ENCODE data around the gene KASH5.
A peak's percentile ranks its signal among the peaks of the same experiment; 100 is the strongest.

The KASH5 gene
- 0 to 0.17 (median 0) reads per million in 3 donors for total RNA-seq

DNA sequence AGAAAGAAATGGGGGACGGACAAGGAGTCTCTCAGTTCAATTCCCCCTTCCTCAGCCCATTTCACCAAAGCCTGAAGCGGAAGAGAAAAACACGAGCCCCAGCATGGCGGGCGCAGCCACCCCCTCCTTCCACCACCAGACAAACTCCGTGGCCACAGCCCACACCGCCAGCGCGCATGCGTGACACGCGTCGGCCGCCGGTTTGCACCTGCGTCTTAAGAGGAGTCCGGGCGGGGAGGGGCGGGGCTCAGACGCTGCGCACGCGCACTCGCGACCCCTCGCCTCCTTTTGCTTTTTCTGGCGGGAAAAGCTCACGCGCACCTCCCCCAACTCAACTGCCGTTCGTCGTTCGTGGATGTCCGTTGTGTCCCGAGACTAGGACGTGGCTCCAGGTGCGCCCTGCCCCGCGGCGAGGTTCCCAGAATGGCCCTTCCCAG is at the start of gene KASH5:
KASH5 (plus strand) TSS at position 314 of the 437 bp plus-strand sequence. CDS start 2,635 bp downstream, outside the sequence.
- no peaks in the 10 kb centered on the region for H3K27me3 ChIP-seq (replicated peaks; ENCODE audit: control insufficient read depth, insufficient read depth, low read length, poor library complexity, severe bottlenecking)
- no peak within 1 kb of the TSS for H3K27ac ChIP-seq (ENCODE audit: insufficient read depth, low read length, poor library complexity, severe bottlenecking)
- H3K9me3 ChIP-seq (ENCODE audit: control insufficient read depth, low read length) = no peaks in the 10 kb centered on the region
- DNase-seq = peak; percentile 61 to 85 (median 82)
- no peak within 1 kb of the TSS for H3K4me3 ChIP-seq (ENCODE audit: insufficient read depth, low read depth, low read length, poor library complexity, severe bottlenecking)
- H3K4me1 ChIP-seq (ENCODE audit: control insufficient read depth, insufficient read depth, low read length, poor library complexity, severe bottlenecking) = peaks cover 7% of the 10 kb centered on the region
- H3K36me3 ChIP-seq (ENCODE audit: control insufficient read depth, insufficient read depth, low read length) = no peaks in the 10 kb centered on the region

DNA sequence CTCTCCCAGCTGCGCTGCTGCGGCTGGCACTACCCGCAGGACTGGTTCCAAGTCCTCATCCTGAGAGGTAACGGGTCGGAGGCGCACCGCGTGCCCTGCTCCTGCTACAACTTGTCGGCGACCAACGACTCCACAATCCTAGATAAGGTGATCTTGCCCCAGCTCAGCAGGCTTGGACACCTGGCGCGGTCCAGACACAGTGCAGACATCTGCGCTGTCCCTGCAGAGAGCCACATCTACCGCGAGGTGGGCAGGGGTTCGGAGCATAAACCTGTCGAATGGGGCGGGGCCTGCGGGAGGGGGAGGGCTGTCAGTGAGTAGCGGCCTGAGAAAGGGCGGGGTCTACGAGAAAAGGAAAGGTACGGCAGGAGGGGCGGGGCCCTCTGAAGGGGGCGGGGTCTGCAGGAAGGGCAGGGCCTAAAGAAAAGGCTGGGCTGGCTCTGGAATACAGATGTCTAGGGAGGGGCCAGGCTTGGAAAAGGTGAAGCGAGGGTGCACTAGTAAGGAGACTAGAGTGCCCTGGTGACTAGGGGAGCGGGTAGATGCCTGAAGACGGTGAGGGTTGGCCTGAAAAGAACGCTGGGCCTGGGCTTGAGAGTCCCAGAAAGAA is 49.3 kb upstream of the KASH5 start:
- Histone ChIP-seq H3K4me1 (ENCODE audit: control insufficient read depth, insufficient read depth, low read length, poor library complexity, severe bottlenecking) (peaks cover 30% of the 10 kb centered on the region), H3K27me3 (replicated peaks; ENCODE audit: control insufficient read depth, insufficient read depth, low read length, poor library complexity, severe bottlenecking) (no peaks in the 10 kb centered on the region), H3K4me3 (ENCODE audit: insufficient read depth, low read depth, low read length, poor library complexity, severe bottlenecking) (no peak overlapping the region), H3K27ac (ENCODE audit: insufficient read depth, low read length, poor library complexity, severe bottlenecking) (no peak overlapping the region), H3K36me3 (ENCODE audit: control insufficient read depth, insufficient read depth, low read length) (peaks cover 41% of the 10 kb centered on the region), H3K9me3 (ENCODE audit: control insufficient read depth, low read length) (no peaks in the 10 kb centered on the region)
- DNase-seq = no peak

DNA sequence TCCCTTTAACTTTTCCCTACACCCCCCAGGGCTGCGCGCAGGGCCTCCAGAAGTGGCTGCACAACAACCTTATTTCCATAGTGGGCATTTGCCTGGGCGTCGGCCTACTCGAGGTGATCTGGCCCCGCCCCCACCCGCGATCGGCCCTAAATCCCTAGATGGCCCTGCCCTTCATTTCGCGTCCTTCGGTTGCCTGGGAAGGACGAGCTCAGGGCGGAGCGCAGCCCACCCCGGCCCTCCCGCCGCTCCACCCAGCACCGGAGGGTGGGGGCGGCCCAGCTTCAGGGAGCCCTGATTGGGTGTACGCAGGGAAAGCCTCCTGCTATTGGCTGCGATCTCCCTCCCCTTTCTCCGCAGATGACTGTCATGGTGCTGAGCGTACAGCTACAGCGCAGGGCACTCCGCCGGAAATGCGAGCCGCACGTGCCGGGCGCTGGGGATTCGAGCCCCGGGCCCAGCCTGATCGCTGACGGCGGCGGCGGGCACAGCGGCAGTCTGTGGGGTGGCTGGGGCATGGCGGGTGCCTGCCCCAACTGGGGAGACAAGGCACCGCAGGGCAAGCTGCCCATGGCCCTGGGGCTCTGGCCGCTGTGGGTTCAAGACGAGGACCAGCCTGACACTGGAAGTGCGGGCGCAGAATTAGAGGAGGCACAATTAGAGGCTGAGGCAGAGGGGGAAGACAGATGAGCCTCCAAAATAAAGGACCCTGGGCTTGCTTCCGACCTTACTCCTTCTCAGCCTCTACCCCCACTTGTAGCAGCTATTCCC is 48.6 kb upstream of the KASH5 start:
- no peak overlapping the region for H3K27ac ChIP-seq (ENCODE audit: insufficient read depth, low read length, poor library complexity, severe bottlenecking)
- no peak for DNase-seq
- H3K36me3 ChIP-seq (ENCODE audit: control insufficient read depth, insufficient read depth, low read length) = peaks cover 41% of the 10 kb centered on the region
- H3K9me3 ChIP-seq (ENCODE audit: control insufficient read depth, low read length) = no peaks in the 10 kb centered on the region
- H3K27me3 ChIP-seq (replicated peaks; ENCODE audit: control insufficient read depth, insufficient read depth, low read length, poor library complexity, severe bottlenecking) = no peaks in the 10 kb centered on the region
- no peak overlapping the region for H3K4me3 ChIP-seq (ENCODE audit: insufficient read depth, low read depth, low read length, poor library complexity, severe bottlenecking)
- peaks cover 23% of the 10 kb centered on the region for H3K4me1 ChIP-seq (ENCODE audit: control insufficient read depth, insufficient read depth, low read length, poor library complexity, severe bottlenecking)

DNA sequence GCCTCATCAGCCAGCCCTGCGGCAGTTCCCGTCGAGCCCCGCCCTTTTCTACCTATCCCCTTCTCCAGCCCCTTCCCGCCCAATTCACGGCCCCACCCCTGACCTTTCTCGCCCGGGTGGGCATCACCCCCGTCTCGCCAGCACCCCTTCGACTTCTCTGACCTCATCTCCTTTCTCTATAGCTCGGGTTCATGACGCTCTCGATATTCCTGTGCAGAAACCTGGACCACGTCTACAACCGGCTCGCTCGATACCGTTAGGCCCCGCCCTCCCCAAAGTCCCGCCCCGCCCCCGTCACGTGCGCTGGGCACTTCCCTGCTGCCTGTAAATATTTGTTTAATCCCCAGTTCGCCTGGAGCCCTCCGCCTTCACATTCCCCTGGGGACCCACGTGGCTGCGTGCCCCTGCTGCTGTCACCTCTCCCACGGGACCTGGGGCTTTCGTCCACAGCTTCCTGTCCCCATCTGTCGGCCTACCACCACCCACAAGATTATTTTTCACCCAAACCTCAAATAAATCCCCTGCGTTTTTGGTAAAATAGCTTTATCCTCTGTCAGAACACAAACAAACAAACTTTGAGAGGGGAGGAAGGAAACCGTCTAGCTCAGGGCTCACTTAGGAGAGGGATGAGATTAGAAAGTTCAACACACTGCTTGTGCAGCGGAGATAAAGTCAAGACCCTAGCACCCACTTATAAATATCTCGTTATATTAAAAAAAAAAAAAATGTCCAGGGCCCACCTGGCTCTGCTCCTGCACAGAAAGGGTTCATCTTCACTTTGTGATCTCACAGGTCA is 47.8 kb upstream of the KASH5 start:
- no peaks in the 10 kb centered on the region for H3K9me3 ChIP-seq (ENCODE audit: control insufficient read depth, low read length)
- H3K27ac ChIP-seq (ENCODE audit: insufficient read depth, low read length, poor library complexity, severe bottlenecking) = no peak overlapping the region
- H3K36me3 ChIP-seq (ENCODE audit: control insufficient read depth, insufficient read depth, low read length) = peaks cover 41% of the 10 kb centered on the region
- no peak overlapping the region for H3K4me3 ChIP-seq (ENCODE audit: insufficient read depth, low read depth, low read length, poor library complexity, severe bottlenecking)
- DNase-seq = no peak
- H3K27me3 ChIP-seq (replicated peaks; ENCODE audit: control insufficient read depth, insufficient read depth, low read length, poor library complexity, severe bottlenecking) = no peaks in the 10 kb centered on the region
- peaks cover 16% of the 10 kb centered on the region for H3K4me1 ChIP-seq (ENCODE audit: control insufficient read depth, insufficient read depth, low read length, poor library complexity, severe bottlenecking)

- DNase-seq = no peak
- peaks cover 41% of the 10 kb centered on the region for H3K36me3 ChIP-seq (ENCODE audit: control insufficient read depth, insufficient read depth, low read length)
- peaks cover 15% of the 10 kb centered on the region for H3K4me1 ChIP-seq (ENCODE audit: control insufficient read depth, insufficient read depth, low read length, poor library complexity, severe bottlenecking)
- no peak overlapping the region for H3K27ac ChIP-seq (ENCODE audit: insufficient read depth, low read length, poor library complexity, severe bottlenecking)
- H3K4me3 ChIP-seq (ENCODE audit: insufficient read depth, low read depth, low read length, poor library complexity, severe bottlenecking) = no peak overlapping the region
- H3K9me3 ChIP-seq (ENCODE audit: control insufficient read depth, low read length) = no peaks in the 10 kb centered on the region
- H3K27me3 ChIP-seq (replicated peaks; ENCODE audit: control insufficient read depth, insufficient read depth, low read length, poor library complexity, severe bottlenecking) = no peaks in the 10 kb centered on the region
Measured at GRCh38 chr19:49340865-49341718, 47.0 kb upstream of the KASH5 start.

DNA sequence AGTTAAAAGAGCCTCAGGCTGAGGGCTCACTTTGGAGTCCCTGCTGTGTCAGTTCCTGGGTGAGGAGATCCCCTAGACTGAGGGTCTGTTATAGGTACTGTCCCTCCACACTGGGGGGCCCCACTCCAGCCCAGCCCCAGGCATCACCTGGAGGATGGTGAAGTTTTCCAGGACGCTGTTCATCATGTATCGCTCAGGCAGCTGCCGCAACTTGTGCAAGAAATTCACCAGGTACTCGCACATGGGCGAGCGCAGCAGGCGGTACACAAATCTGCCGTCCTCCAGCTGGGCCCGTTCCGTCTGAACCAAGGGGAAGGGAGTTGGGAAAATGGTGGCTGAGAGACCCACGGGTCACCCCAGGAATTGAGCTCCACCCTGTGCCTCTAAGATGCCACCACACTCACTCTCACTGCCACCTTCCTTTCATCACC is 45.7 kb upstream of the KASH5 start:
- DNase-seq = no peak
- Histone ChIP-seq H3K4me3 (ENCODE audit: insufficient read depth, low read depth, low read length, poor library complexity, severe bottlenecking) (no peak overlapping the region), H3K4me1 (ENCODE audit: control insufficient read depth, insufficient read depth, low read length, poor library complexity, severe bottlenecking) (peaks cover 6% of the 10 kb centered on the region), H3K36me3 (ENCODE audit: control insufficient read depth, insufficient read depth, low read length) (peaks cover 38% of the 10 kb centered on the region), H3K27me3 (replicated peaks; ENCODE audit: control insufficient read depth, insufficient read depth, low read length, poor library complexity, severe bottlenecking) (no peaks in the 10 kb centered on the region), H3K27ac (ENCODE audit: insufficient read depth, low read length, poor library complexity, severe bottlenecking) (no peak overlapping the region), H3K9me3 (ENCODE audit: control insufficient read depth, low read length) (no peaks in the 10 kb centered on the region)

DNA sequence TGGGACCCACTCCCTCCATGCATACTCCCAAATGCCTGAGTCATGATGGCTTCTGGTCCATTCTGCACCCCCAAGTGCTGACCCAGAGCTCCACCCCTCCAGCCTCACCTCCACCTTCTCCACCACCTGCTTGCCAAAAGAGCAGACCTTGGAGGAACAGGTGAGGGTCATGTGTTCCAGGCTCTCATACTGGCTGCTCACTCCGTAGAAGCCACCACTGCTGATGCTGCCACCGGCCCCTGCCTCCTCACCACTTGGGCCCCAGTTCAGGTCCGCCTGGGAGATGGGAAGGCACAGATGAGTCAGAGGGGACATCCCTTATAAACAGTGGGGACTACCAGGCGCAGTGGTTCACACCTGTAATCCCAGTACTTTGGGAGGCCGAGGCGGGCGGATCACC is 44.9 kb upstream of the KASH5 start:
- Histone ChIP-seq H3K27ac (ENCODE audit: insufficient read depth, low read length, poor library complexity, severe bottlenecking) (no peak overlapping the region), H3K4me3 (ENCODE audit: insufficient read depth, low read depth, low read length, poor library complexity, severe bottlenecking) (no peak overlapping the region), H3K4me1 (ENCODE audit: control insufficient read depth, insufficient read depth, low read length, poor library complexity, severe bottlenecking) (peaks cover 2% of the 10 kb centered on the region), H3K9me3 (ENCODE audit: control insufficient read depth, low read length) (no peaks in the 10 kb centered on the region), H3K27me3 (replicated peaks; ENCODE audit: control insufficient read depth, insufficient read depth, low read length, poor library complexity, severe bottlenecking) (no peaks in the 10 kb centered on the region), H3K36me3 (ENCODE audit: control insufficient read depth, insufficient read depth, low read length) (peaks cover 32% of the 10 kb centered on the region)
- no peak for DNase-seq

DNA sequence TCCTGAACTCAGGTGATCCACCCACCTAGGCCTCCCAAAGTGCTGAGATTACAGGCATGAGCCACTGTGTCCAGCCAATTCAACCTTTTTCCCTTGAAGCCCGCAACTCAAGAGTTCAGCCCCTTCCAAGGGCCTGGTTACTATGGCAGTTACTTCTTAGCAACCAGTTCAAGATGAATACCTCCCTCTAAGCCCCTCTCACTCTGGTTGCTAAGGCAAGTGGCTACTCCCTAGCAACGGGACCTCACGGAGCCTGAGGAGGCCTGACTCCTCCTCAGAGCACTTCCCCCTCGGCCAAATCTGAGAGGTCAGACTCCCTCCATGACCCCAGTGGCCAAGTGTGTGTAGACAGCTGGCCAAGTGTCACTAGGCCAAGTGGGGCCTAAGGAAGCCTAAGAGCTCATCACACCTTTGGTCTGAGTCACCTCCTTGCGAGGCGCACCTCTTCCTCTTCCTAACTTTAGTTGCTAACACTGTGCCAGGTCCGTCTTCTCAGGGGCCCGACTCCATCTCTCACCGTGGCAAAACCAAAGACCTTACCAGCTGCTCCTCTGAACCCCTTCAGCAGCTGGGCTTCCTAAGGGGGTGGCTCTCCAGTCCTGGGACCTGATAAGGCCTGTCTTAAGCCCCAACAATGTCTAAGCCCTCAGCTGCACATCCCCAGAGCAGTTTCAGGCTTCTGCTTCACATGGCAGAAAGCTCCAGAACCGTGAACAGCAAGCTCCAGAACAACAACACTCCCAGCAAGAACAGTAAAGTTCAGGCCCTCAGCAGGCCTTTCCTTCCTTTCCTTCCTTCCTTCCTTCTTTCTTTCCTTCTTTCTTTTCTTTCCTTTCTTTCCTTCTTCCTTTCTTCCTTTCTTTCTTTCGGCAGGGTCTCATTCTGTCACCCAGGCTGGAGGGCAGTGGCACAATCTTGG is 43.3 kb upstream of the KASH5 start:
- Histone ChIP-seq H3K36me3 (ENCODE audit: control insufficient read depth, insufficient read depth, low read length) (peaks cover 15% of the 10 kb centered on the region), H3K27ac (ENCODE audit: insufficient read depth, low read length, poor library complexity, severe bottlenecking) (no peak overlapping the region), H3K4me1 (ENCODE audit: control insufficient read depth, insufficient read depth, low read length, poor library complexity, severe bottlenecking) (no peaks in the 10 kb centered on the region), H3K9me3 (ENCODE audit: control insufficient read depth, low read length) (no peaks in the 10 kb centered on the region), H3K4me3 (ENCODE audit: insufficient read depth, low read depth, low read length, poor library complexity, severe bottlenecking) (no peak overlapping the region), H3K27me3 (replicated peaks; ENCODE audit: control insufficient read depth, insufficient read depth, low read length, poor library complexity, severe bottlenecking) (no peaks in the 10 kb centered on the region)
- no peak for DNase-seq

DNA sequence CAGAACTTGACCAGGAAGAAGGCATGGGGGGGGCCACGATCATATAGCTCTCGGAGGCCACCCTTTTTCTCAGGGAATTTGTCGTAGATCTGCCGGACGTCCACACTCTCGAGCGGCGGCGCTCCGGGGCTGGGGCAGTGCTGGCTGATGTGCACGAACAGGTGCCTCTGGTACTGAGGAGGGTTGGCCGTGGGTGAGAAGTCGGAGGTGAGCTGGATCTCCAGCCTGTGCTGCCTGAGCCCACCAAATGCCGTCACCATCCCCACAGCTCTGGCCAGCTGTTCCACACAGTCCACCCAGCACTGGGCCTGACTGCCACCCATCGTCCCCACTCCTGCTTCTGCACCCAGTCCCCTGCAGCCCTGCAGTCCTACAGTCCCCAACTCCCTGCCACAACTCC is 40.9 kb upstream of the KASH5 start:
- no peak overlapping the region for H3K4me3 ChIP-seq (ENCODE audit: insufficient read depth, low read depth, low read length, poor library complexity, severe bottlenecking)
- no peak overlapping the region for H3K27ac ChIP-seq (ENCODE audit: insufficient read depth, low read length, poor library complexity, severe bottlenecking)
- no peaks in the 10 kb centered on the region for H3K36me3 ChIP-seq (ENCODE audit: control insufficient read depth, insufficient read depth, low read length)
- no peaks in the 10 kb centered on the region for H3K4me1 ChIP-seq (ENCODE audit: control insufficient read depth, insufficient read depth, low read length, poor library complexity, severe bottlenecking)
- no peaks in the 10 kb centered on the region for H3K27me3 ChIP-seq (replicated peaks; ENCODE audit: control insufficient read depth, insufficient read depth, low read length, poor library complexity, severe bottlenecking)
- H3K9me3 ChIP-seq (ENCODE audit: control insufficient read depth, low read length) = no peaks in the 10 kb centered on the region
- DNase-seq = no peak

Measured in effector memory CD4-positive, alpha-beta T cell (primary cell).